ENCODE measurements around the gene C1QL2.

The C1QL2 gene

GRCh38 chr2:119184512-119184911, 26.0 kb upstream of the C1QL2 start:
- Histone ChIP-seq H3K4me3 (replicated peaks; ENCODE audit: insufficient read depth, low read length) (no peak overlapping the region), H3K27me3 (ENCODE audit: insufficient read depth, poor library complexity, severe bottlenecking) (no peaks in the 10 kb centered on the region), H3K27ac (replicated peaks) (no peak overlapping the region)
- DNase-seq (ENCODE audit: low read depth in 1 of 2, low spot score in 1 of 2): no peak
- TF ChIP-seq SPI1 (IDR thresholded peaks at IDR 0.05; ENCODE audit: borderline replicate concordance, low read depth): no peak
- TF ChIP-seq GABPA (IDR thresholded peaks at IDR 0.05; ENCODE audit: low read depth): no peak
- no peak for TF ChIP-seq REST (IDR thresholded peaks at IDR 0.05; ENCODE audit: insufficient replicate concordance, low read depth)
- no peak for TF ChIP-seq POLR2AphosphoS5 (IDR thresholded peaks at IDR 0.05; ENCODE audit: low read depth)
- TF ChIP-seq CTCF (IDR thresholded peaks at IDR 0.05; ENCODE audit: insufficient read depth, low read length): no peak

GRCh38 chr2:119181791-119182445, 23.4 kb upstream of the C1QL2 start:
- no peak overlapping the region for H3K4me3 ChIP-seq (replicated peaks; ENCODE audit: insufficient read depth, low read length)
- no peaks in the 10 kb centered on the region for H3K27me3 ChIP-seq (ENCODE audit: insufficient read depth, poor library complexity, severe bottlenecking)
- TF ChIP-seq POLR2AphosphoS5 (IDR thresholded peaks at IDR 0.05; ENCODE audit: low read depth) (no peak), SPI1 (IDR thresholded peaks at IDR 0.05; ENCODE audit: borderline replicate concordance, low read depth) (no peak), CTCF (IDR thresholded peaks at IDR 0.05; ENCODE audit: insufficient read depth, low read length) (no peak), REST (IDR thresholded peaks at IDR 0.05; ENCODE audit: insufficient replicate concordance, low read depth) (no peak), GABPA (IDR thresholded peaks at IDR 0.05; ENCODE audit: low read depth) (no peak)
- H3K27ac ChIP-seq (replicated peaks): no peak overlapping the region
- DNase-seq (ENCODE audit: low read depth in 1 of 2, low spot score in 1 of 2): no peak

DNA sequence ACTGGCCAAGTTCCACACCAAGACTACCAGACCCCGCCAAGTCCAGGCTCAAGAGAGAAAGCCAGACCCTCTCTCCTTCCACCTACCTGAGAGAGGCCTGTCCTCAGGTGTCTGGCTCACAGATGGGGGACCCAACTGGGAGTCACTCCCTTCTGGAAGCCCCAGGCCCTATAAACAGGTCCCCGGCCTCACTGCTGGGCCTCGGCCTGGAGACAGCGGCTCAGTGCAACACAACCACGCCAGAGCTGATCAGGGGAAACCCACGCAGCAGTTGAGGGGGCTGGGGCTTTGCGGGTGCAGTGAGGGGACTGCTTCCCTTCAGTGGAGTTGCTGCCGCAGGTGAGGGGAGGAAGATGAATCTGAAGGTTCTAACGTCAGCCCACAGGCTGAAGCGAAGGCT, 22.8 kb upstream of the C1QL2 start:
- TF ChIP-seq SPI1 (IDR thresholded peaks at IDR 0.05; ENCODE audit: borderline replicate concordance, low read depth) (no peak), GABPA (IDR thresholded peaks at IDR 0.05; ENCODE audit: low read depth) (no peak), CTCF (IDR thresholded peaks at IDR 0.05; ENCODE audit: insufficient read depth, low read length) (no peak), REST (IDR thresholded peaks at IDR 0.05; ENCODE audit: insufficient replicate concordance, low read depth) (no peak), POLR2AphosphoS5 (IDR thresholded peaks at IDR 0.05; ENCODE audit: low read depth) (no peak)
- no peak overlapping the region for H3K27ac ChIP-seq (replicated peaks)
- H3K27me3 ChIP-seq (ENCODE audit: insufficient read depth, poor library complexity, severe bottlenecking): no peaks in the 10 kb centered on the region
- H3K4me3 ChIP-seq (replicated peaks; ENCODE audit: insufficient read depth, low read length): no peak overlapping the region
- no peak for DNase-seq (ENCODE audit: low read depth in 1 of 2, low spot score in 1 of 2)

All from HL-60 (cell line).